Right lobe of liver (tissue), 6 donors: ENCODE measurements around the gene GPC6. TPM values are rescaled to one million over a fixed set of nuclear protein-coding genes. Genes with fewer than 3 reads are reported as not detected.

ENCODE experiments used
- ATAC-seq, 4 donors: fragments of 200-7000 bp; cut with Tn5 transposase; one replicate each; pipeline ENCODE4 v1.9.1; 2020; ENCODE audit warnings: mild to moderate bottlenecking in 4 of 4, moderate library complexity in 4 of 4
- DNase-seq, 3 donors: peaks; one replicate each; pipeline ENCODE4 v3.0.0-alpha.2; 2020
- H3K27ac ChIP-seq, 3 donors: fragments of 200-600 bp; one replicate each; pipeline ENCODE4 v1.8.0; 2022
- H3K27me3 ChIP-seq, 2 donors: fragments of 200-600 bp; one replicate each; pipeline ENCODE4 v1.8.0; 2022
- H3K36me3 ChIP-seq, 4 donors: fragments of 200-600 bp; sonication (generic) in 1 of 4; one replicate each; pipeline versions ENCODE4 v1.5.1 to v1.8.0; 2017 to 2022; ENCODE audit warnings: control low read depth in 1 of 4
- H3K4me1 ChIP-seq, 4 donors: fragments of 200-600 bp; sonication (generic) in 1 of 4; one replicate each; pipeline versions ENCODE4 v1.5.1 to v1.8.0; 2017 to 2022; ENCODE audit warnings: control low read depth in 1 of 4
- H3K4me3 ChIP-seq, 3 donors: fragments of 200-600 bp; one replicate each; pipeline ENCODE4 v1.8.0; 2022
- H3K9me3 ChIP-seq, 4 donors: fragments of 200-600 bp; sonication (generic) in 1 of 4; one replicate each; pipeline versions ENCODE4 v1.5.1 to v1.8.0; 2017 to 2022; ENCODE audit warnings: control low read depth in 1 of 4
- POLR2A ChIP-seq: fragments of 450-650 bp; IDR thresholded peaks from one replicate; pipeline ENCODE4 v1.6.1; 2017; ENCODE audit warnings: antibody characterized with exemption, mild to moderate bottlenecking
- WGBS: methylation state at CpG from one replicate; pipeline ENCODE4 v1.1.6; 2018; ENCODE audit warnings: low coverage, low lambda C conversion rate; ENCODE audit not compliant: insufficient coverage; ENCODE audit errors: missing lambda C conversion rate; 5-methylcytosine and 5-hydroxymethylcytosine counted together
- intact Hi-C, 2 donors: fragments of 100-400 bp; cut with DNase I; formaldehyde crosslinking; loops; one replicate each; pipeline versions ENCODE4 v1.11.2 to v1.14.1; 2022
- total RNA-seq, 6 experiments: library from RNA; depleted of rRNA in 2 of 6; stranded (reverse); fragments of >200 nt in 2 of 6; fragmentation: NEBNext Ultra II Directional in 3 of 6; extraction: Animal tissue kit (Norgen Biotek cat#: 25700) in 3 of 6; gene quantifications; one replicate each; pipeline versions ENCODE4 v1.1.0 to v1.2.4, GENCODE V29; 2016 to 2023
- TF ChIP-seq, protein P1 (sequence below), 4 donors: fragments of 200-600 bp in 3 of 4; fragments of 450-650 bp in 1 of 4; IDR thresholded peaks; one replicate each; pipeline versions ENCODE4 v1.5.1 to v1.8.0; 2016 to 2022; ENCODE audit warnings: antibody characterized with exemption in 4 of 4, mild to moderate bottlenecking in 2 of 4
- donor health status: DM: no; HTN: yes; CAD: no.
- donor health status: DM: no; HTN: no; CAD: no.
- donor health status: DM: no; HTN: no; CAD: no.
- donor health status: DM: no; HTN: yes; CAD: no.
- donor health status: DM: no; HTN: yes; CAD: no.

GPC6 gene
- total RNA-seq, 6 experiments from 2014 or later, result 18.6 to 30.1 (median 20.2) TPM

DNA sequence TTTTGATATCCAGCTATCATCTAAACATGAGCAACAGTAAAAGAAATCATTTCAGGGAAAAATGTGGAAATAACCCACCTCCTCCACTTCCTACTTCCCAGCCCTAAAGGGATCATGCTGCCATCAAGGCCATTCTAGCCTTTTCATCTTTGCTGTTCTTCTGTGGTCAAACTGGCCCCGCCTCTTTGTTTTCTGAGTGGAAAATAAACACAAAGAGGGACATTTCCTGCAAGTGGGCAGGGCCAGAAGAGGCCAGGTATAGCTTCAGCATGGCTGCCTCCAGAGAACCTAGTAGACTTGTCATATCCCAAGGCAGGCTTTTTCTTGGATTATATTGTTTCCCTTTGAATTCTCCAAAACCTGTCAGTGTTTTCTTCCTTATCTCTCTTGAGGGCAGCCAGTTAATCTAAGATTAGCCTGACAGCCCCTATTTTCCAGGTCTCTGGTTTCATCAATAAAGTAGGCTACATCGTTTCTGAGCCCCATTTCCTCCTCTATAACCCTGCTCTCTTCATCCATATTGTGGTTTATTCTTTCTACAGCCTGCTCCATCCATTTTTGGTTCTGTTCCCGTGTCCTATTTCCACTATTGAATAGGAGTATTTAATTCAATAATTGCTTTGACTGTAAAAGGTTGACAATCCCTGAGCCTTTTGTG, 117.6 kb downstream of the GPC6 start:
- 42% methylated on average over 1 of the region's 3 CpGs for WGBS
- Histone ChIP-seq H3K36me3 (no peaks in the 10 kb centered on the region), H3K27ac (no peak overlapping the region), H3K4me3 (no peak overlapping the region), H3K27me3 (no peaks in the 10 kb centered on the region), H3K4me1 (no peaks in the 10 kb centered on the region), H3K9me3 (no peaks in the 10 kb centered on the region)
- TF ChIP-seq POLR2A, result no peak
- TF ChIP-seq, protein P1, sequence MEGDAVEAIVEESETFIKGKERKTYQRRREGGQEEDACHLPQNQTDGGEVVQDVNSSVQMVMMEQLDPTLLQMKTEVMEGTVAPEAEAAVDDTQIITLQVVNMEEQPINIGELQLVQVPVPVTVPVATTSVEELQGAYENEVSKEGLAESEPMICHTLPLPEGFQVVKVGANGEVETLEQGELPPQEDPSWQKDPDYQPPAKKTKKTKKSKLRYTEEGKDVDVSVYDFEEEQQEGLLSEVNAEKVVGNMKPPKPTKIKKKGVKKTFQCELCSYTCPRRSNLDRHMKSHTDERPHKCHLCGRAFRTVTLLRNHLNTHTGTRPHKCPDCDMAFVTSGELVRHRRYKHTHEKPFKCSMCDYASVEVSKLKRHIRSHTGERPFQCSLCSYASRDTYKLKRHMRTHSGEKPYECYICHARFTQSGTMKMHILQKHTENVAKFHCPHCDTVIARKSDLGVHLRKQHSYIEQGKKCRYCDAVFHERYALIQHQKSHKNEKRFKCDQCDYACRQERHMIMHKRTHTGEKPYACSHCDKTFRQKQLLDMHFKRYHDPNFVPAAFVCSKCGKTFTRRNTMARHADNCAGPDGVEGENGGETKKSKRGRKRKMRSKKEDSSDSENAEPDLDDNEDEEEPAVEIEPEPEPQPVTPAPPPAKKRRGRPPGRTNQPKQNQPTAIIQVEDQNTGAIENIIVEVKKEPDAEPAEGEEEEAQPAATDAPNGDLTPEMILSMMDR (IDR thresholded peaks at IDR 0.05), result no peak
- ATAC-seq (peak in 2 of 4 donors; percentile 25 to 31), DNase-seq (no peak)
- intact Hi-C loops, result no loop called here

DNA sequence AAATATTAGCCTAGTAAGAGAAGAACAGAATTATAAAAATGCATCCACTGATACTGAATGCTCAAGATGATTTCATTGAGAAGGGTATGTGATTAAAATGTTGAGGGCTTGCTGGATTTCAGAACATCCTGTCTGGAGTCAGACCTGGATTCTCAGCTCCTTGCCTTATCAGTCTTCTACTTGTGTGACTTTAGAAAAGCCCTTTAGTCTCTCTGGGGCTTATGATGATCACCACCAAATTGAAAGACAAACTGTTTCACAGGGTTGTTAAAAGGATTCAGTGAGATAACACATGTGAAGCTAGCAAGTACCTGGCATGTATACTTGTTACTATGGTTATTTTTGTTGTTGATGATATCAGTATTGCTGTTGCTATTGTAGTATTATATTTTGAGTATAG, 118.4 kb downstream of the GPC6 start:
- H3K27ac ChIP-seq, result no peak overlapping the region
- no peak overlapping the region for H3K4me3 ChIP-seq
- H3K4me1 ChIP-seq, result no peaks in the 10 kb centered on the region
- no peaks in the 10 kb centered on the region for H3K36me3 ChIP-seq
- intact Hi-C loops, result no loop called here
- H3K9me3 ChIP-seq, result no peaks in the 10 kb centered on the region
- no peak for TF ChIP-seq POLR2A
- TF ChIP-seq, protein P1 (IDR thresholded peaks at IDR 0.05), result no peak
- DNase-seq, result no peak
- no peaks in the 10 kb centered on the region for H3K27me3 ChIP-seq
- ATAC-seq, result no peak

DNA sequence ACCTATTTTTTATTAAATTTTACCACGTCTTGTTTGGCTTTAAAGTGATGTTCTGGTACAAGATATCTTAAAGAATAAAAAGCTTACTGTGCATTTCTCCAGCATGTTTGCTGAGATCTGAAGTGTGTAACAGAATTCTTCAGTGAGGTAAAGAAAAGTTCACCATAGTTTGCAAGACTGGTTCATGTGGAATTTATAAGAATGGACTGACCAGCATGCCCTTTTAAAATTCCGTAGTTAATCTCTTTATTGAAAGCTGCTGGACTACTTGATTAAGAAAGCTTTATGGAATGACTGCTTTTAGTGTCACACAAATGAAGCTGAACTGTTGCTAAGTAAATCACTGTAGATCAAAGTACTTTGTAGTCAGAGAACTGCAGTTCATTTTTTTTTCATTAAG, 119.2 kb downstream of the GPC6 start:
- Histone ChIP-seq H3K27ac (no peak overlapping the region), H3K9me3 (no peaks in the 10 kb centered on the region), H3K4me3 (no peak overlapping the region), H3K36me3 (no peaks in the 10 kb centered on the region), H3K4me1 (no peaks in the 10 kb centered on the region), H3K27me3 (no peaks in the 10 kb centered on the region)
- intact Hi-C loops, result no loop called here
- no peak for DNase-seq
- WGBS, result 82% methylated on average over 2 of the region's 2 CpGs
- no peak for TF ChIP-seq POLR2A
- TF ChIP-seq, protein P1 (IDR thresholded peaks at IDR 0.05), result no peak
- ATAC-seq, result no peak

DNA sequence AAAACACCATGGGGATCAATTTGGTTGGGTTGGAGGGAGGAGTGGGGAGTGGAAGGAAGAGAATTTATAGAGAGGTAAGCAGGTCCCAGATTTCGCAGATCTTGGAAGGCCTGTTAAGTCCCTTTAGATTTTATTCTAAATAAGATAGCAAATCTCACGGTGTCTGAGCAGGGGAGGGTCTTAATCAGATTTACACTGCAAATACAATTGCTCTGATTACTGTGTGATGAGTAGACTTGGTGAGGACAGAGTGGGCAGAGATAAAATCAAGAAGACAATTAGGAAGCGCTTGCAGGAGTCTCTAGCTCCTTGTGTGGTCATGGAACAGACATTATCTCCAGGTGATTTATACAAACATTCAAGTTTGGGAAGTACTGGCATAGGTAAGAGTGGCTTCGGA, 126.0 kb downstream of the GPC6 start:
- Histone ChIP-seq H3K9me3 (no peaks in the 10 kb centered on the region), H3K4me1 (no peaks in the 10 kb centered on the region), H3K4me3 (no peak overlapping the region), H3K36me3 (no peaks in the 10 kb centered on the region), H3K27ac (no peak overlapping the region), H3K27me3 (no peaks in the 10 kb centered on the region)
- 93% methylated on average over 4 of the region's 4 CpGs for WGBS
- intact Hi-C loops, result no loop called here
- no peak for TF ChIP-seq POLR2A
- TF ChIP-seq, protein P1 (IDR thresholded peaks at IDR 0.05), result no peak
- ATAC-seq (no peak), DNase-seq (no peak)

DNA sequence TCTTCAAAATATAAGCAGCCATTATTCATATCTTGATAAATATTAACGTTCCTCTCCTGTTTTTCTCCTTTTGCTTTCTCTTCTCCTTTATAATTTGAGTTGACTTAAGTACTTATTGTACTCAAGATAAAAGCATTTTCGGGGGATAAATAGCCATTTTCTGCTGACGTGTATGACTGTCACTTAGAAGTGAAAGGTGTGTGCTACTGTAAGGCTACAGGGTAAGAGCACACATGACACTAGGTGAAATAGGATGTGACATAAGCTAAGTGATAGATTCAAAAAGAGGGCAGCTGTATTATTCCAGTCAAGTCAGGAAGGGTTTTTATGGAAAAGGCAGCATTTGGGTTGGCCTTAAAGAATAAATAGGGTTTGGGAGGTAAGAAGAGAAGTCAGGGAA, 128.5 kb downstream of the GPC6 start:
- no peak overlapping the region for H3K4me3 ChIP-seq
- intact Hi-C loops, result no loop called here
- DNase-seq (no peak), ATAC-seq (no peak)
- H3K27ac ChIP-seq, result no peak overlapping the region
- no peaks in the 10 kb centered on the region for H3K4me1 ChIP-seq
- no peaks in the 10 kb centered on the region for H3K27me3 ChIP-seq
- H3K36me3 ChIP-seq, result no peaks in the 10 kb centered on the region
- TF ChIP-seq POLR2A, result no peak
- TF ChIP-seq, protein P1 (IDR thresholded peaks at IDR 0.05), result no peak
- no peaks in the 10 kb centered on the region for H3K9me3 ChIP-seq
- 76% methylated on average over 3 of the region's 3 CpGs for WGBS
